ENCODE data around the gene PCNX2. TPM values are rescaled to one million over a fixed set of nuclear protein-coding genes. Genes with fewer than 3 reads are reported as not detected.
"Not testable (repeated sequence)": the region's sequence is repeated elsewhere in the genome, so short reads cannot be mapped to it uniquely, and the experiment has no call there.

The PCNX2 gene
- total RNA-seq, 2 experiments from 2014 or later, result 25.0 to 29.8 TPM

DNA sequence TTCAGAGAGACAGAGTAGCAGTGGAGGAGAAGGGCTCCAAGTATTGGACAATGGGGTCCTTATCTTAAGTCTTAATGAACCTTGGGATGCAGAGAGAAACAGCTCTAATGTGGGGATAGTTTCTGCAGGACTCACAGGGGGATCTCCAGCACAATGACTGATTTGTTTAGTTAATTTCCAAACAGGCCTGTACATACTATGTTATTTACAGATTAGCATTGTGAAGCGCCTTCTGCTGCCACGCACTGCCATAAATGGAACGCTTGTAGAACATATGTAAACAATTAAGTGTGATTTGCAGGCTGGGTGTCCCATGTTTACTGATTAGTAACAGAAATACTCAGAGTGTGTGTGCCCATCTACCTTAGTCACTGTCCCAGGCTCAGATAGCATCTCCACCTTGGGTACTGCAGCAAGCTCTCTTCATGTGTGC lies 289.0 kb downstream of the PCNX2 start:
- ChIA-PET CTCF (interaction anchor here (1.4 kb wide), 1 partner anchor 16 kb away, joined by 4 read pairs; no protein-coding TSS in a partner anchor), POLR2A (no interaction called here)
- H3K4me1 Mint-ChIP-seq, result peaks cover 2% of the 10 kb centered on the region
- no peaks in the 10 kb centered on the region for H3K27me3 Mint-ChIP-seq
- no peak overlapping the region for H3K27ac Mint-ChIP-seq
- DNase-seq, result no peak
- H3K4me3 Mint-ChIP-seq, result no peak overlapping the region
- peaks cover 2% of the 10 kb centered on the region for H3K36me3 Mint-ChIP-seq (ENCODE audit: low read depth)
- H3K9me3 Mint-ChIP-seq, result peaks cover 5% of the 10 kb centered on the region

DNA sequence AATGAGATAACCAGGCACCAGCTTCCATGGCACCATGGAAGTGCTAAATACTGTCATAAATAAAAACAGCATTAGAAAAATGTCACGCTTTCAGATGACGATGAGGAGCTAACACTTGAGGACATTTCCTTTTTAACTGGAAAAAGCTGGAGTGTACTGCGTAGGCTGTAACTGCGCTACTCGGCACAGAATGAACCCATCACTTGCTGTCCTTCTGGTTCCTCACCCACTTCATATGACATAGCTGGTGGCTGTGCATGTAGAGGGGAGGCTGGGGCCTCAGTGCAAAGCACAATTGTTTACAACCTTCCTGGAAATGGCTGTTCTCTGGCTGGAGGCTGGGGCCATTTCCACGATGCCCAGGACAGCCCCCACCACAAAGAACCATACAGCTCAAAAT lies 289.4 kb downstream of the PCNX2 start:
- ChIA-PET POLR2A (no interaction called here), CTCF (interaction anchor here (0.9 to 1.4 kb wide), 2 partner anchors 15 to 19 kb away, joined by 4 to 6 read pairs; no protein-coding TSS in a partner anchor)
- peaks cover 2% of the 10 kb centered on the region for H3K36me3 Mint-ChIP-seq (ENCODE audit: low read depth)
- H3K27me3 Mint-ChIP-seq, result no peaks in the 10 kb centered on the region
- H3K27ac Mint-ChIP-seq, result no peak overlapping the region
- no peak overlapping the region for H3K4me3 Mint-ChIP-seq
- H3K4me1 Mint-ChIP-seq, result peaks cover 2% of the 10 kb centered on the region
- no peak for DNase-seq
- H3K9me3 Mint-ChIP-seq, result peaks cover 5% of the 10 kb centered on the region

DNA sequence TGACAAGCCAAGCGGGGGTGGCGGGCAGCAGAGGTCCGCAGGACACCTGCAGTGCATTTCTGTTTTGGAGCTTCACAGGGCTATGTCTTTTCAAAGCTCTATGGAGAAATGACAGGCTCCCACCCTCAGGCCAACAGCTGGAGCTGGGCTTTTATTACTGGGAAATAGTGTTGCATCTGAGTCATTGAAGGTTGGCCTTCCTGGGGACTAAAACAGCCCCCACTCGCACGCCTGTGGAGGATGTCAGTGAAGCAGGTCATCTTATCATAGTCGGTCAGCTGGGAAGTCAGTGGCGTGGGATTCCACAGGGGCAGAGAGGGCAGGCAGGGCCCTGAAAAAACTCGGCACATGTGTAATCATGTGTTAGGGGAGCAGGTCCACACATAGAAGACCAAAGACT lies 289.8 kb downstream of the PCNX2 start:
- Mint-ChIP-seq H3K27ac (no peak overlapping the region), H3K9me3 (peaks cover 5% of the 10 kb centered on the region), H3K36me3 (ENCODE audit: low read depth) (peaks cover 3% of the 10 kb centered on the region), H3K4me1 (peaks cover 2% of the 10 kb centered on the region), H3K4me3 (no peak overlapping the region), H3K27me3 (no peaks in the 10 kb centered on the region)
- DNase-seq, result no peak
- CTCF ChIA-PET, result interaction anchor here (0.9 to 1.4 kb wide), 2 partner anchors 15 to 20 kb away, joined by 4 to 6 read pairs; no protein-coding TSS in a partner anchor
- POLR2A ChIA-PET, result no interaction called here

DNA sequence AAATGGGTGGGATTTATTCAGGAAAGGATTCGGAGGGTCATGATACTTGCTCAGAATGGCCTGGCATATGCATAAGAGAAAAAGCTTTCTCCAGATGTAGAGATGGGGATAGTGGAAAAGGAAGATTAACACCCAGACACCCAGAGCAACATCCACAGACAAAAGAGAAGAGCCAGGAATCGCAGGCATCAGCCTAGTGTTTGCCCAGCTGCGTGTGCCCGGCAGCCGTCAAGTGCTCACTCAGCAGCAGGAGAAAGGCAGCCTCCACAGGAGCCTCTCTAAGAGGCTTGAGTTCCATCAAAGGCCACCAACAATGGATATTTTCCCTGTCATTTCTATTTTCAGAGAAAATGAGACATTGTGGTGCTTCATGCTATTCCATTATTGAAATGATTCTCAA lies 290.4 kb downstream of the PCNX2 start:
- Mint-ChIP-seq H3K27ac (no peak overlapping the region), H3K9me3 (peaks cover 5% of the 10 kb centered on the region), H3K27me3 (no peaks in the 10 kb centered on the region), H3K4me1 (no peaks in the 10 kb centered on the region), H3K36me3 (ENCODE audit: low read depth) (peaks cover 5% of the 10 kb centered on the region), H3K4me3 (no peak overlapping the region)
- ChIA-PET CTCF (interaction anchor here (0.9 kb wide), 1 partner anchor 20 kb away, joined by 6 read pairs; no protein-coding TSS in a partner anchor), POLR2A (no interaction called here)
- no peak for DNase-seq

DNA sequence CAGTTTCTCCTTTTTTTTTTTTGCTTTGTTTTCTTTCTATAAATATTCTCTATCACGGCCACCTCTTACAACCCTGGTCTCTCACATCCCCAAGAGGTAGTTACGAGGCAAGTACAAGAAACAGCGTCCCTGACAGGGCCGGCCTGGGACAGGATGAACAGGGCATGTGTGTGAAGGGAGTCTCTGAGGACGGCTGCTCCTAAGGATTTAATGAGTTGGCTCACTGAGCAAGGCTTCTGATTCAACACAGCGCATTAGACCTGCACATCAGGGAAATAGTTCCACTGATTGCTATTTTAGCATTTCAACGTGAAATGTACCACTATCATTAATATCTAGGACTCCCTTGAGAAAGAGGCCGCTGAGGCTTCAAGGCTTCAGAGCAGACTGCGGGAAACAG lies 291.1 kb downstream of the PCNX2 start:
- H3K4me3 Mint-ChIP-seq, result no peak overlapping the region
- POLR2A ChIA-PET, result no interaction called here
- H3K27ac Mint-ChIP-seq, result no peak overlapping the region
- peaks cover 5% of the 10 kb centered on the region for H3K9me3 Mint-ChIP-seq
- peaks cover 11% of the 10 kb centered on the region for H3K36me3 Mint-ChIP-seq (ENCODE audit: low read depth)
- DNase-seq, result no peak
- no peaks in the 10 kb centered on the region for H3K4me1 Mint-ChIP-seq
- no peaks in the 10 kb centered on the region for H3K27me3 Mint-ChIP-seq
- CTCF ChIA-PET, result no interaction called here

DNA sequence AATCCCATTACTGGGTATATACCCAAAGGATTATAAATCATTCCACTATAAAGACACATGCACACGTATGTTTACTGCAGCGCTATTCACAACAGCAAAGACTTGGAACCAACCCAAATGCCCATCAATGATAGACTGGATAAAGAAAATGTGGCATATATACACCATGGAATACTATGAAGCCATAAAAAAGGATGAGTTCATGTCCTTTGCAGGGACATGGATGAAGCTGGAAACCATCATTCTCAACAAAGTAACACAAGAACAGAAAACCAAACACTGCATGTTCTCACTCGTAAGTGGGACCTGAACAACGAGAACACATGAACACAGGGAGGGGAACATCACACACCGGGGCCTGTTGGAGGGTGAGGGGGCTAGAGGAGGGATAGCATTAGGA lies 291.9 kb downstream of the PCNX2 start:
- DNase-seq, H3K27me3 Mint-ChIP-seq, H3K4me1 Mint-ChIP-seq, H3K27ac Mint-ChIP-seq, POLR2A ChIA-PET, H3K9me3 Mint-ChIP-seq, CTCF ChIA-PET, H3K4me3 Mint-ChIP-seq: not testable (repeated sequence)
- peaks cover 16% of the 10 kb centered on the region for H3K36me3 Mint-ChIP-seq (ENCODE audit: low read depth)

DNA sequence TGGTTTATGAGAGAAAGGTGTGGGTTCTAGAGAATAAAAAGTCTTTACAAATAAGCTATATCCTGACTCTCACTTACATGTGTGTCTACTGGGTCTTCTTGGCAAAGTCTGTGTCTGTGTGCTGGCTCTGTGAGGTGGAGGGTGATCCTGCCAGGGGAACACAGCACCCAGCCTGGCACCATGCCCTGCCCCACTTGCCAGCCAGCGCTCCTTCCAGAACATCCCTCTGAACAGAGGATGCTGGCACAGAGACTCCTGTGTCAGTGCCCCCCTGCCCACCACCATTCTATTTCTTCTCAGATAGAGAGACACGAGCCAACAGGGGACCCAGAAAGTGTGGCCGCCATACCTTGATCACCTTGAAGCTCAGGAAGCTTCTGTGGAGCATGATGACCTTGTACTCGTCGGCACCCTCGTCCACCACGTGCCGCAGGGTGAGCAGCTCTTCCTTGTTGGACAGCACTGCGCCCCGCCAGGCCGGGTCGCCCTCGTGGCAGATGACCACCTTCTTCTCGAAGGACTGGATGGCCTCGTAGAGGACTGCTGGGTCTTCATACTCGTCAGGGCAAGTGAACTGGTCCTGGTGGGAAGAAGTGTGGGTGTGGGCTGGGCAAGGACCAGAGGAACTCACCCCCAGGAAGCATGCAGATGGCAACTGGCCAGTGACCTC lies 295.4 kb downstream of the PCNX2 start:
- Mint-ChIP-seq H3K36me3 (ENCODE audit: low read depth) (peaks cover 40% of the 10 kb centered on the region), H3K4me1 (no peaks in the 10 kb centered on the region), H3K4me3 (no peak overlapping the region), H3K27me3 (no peaks in the 10 kb centered on the region), H3K27ac (no peak overlapping the region), H3K9me3 (peaks cover 5% of the 10 kb centered on the region)
- ChIA-PET POLR2A (no interaction called here), CTCF (interaction anchor here (0.7 to 1.3 kb wide), 3 partner anchors 10 to 47 kb away, joined by 3 read pairs; no protein-coding TSS in a partner anchor)
- DNase-seq, result no peak

DNA sequence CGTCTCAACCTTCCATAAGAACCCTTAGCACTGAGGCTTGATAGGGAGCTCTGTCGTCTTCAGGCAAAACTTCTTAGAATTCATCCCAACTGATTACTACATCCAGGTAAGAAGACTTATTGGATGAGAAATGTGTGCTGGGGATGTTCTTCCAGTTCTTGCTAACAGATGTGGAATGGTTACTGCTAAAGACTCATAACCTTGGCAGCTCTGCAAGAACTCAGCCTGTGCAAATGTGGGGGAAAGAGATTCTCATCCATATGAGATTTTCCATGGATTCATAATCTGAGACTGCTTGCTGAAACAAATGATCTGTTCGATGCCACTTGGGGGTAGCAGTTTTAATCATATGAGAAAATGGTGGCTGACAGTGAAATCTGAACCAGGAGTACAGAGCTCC lies 296.9 kb downstream of the PCNX2 start:
- DNase-seq, result no peak
- H3K36me3 Mint-ChIP-seq (ENCODE audit: low read depth), result peaks cover 54% of the 10 kb centered on the region

DNA sequence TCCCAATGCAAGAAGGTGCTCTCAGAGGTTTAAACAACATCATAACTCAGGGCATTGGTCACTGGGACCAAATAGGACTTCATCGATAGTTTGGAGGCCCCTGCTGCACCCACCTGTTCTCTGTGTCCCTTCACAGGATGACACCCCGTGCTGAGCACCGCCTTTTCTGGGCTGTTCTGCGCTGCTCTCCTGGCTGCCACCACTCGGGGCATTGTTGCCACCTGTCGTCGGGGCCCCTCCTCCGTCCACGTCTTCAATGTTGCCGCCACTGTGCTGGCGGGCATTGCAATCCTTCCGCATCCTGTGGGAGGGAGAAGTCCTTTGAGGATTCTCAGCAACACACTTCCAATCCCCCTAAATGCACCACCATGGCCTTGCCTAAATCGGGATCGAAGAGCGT lies 297.4 kb downstream of the PCNX2 start:
- H3K27ac Mint-ChIP-seq, result no peak overlapping the region
- H3K4me1 Mint-ChIP-seq, result no peaks in the 10 kb centered on the region
- H3K9me3 Mint-ChIP-seq, result peaks cover 15% of the 10 kb centered on the region
- CTCF ChIA-PET, result interaction anchor here (1.5 kb wide), 1 partner anchor 12 kb away, joined by 3 read pairs; no protein-coding TSS in a partner anchor
- POLR2A ChIA-PET, result no interaction called here
- H3K27me3 Mint-ChIP-seq, result no peaks in the 10 kb centered on the region
- no peak overlapping the region for H3K4me3 Mint-ChIP-seq
- peaks cover 57% of the 10 kb centered on the region for H3K36me3 Mint-ChIP-seq (ENCODE audit: low read depth)
- DNase-seq, result no peak

More for the DNA sequence above, 296.9 kb downstream of the PCNX2 start:
- Mint-ChIP-seq H3K9me3 (peaks cover 12% of the 10 kb centered on the region), H3K27ac (no peak overlapping the region), H3K4me3 (no peak overlapping the region), H3K4me1 (no peaks in the 10 kb centered on the region), H3K27me3 (no peaks in the 10 kb centered on the region)
- ChIA-PET CTCF (interaction anchor here (0.6 to 1.5 kb wide), 3 partner anchors 11 to 216 kb away, joined by 3 read pairs; no protein-coding TSS in a partner anchor), POLR2A (no interaction called here)

DNA sequence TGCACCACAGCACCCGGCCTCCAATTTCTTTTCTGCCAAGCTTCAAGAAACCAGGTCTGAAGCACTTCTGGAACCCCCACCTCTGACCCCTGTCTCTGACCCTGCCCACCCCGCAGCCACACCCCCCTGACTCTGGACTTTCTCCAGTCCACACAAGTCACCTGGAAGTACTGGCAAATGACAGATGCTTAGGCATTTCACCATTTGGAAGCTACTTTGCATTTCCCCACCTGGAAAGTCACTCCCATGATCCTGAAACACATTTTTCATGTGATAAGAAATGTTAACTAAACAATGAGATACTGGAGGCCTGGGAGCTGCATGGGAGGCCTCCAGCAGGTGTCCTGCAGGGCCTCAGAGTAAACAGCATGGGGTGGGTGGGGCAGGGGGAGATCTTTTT lies 299.4 kb downstream of the PCNX2 start:
- Mint-ChIP-seq H3K36me3 (ENCODE audit: low read depth) (peaks cover 75% of the 10 kb centered on the region), H3K4me3 (no peak overlapping the region), H3K9me3 (peaks cover 16% of the 10 kb centered on the region), H3K4me1 (no peaks in the 10 kb centered on the region), H3K27me3 (no peaks in the 10 kb centered on the region), H3K27ac (no peak overlapping the region)
- POLR2A ChIA-PET, result no interaction called here
- DNase-seq, result no peak
- CTCF ChIA-PET, result no interaction called here

DNA sequence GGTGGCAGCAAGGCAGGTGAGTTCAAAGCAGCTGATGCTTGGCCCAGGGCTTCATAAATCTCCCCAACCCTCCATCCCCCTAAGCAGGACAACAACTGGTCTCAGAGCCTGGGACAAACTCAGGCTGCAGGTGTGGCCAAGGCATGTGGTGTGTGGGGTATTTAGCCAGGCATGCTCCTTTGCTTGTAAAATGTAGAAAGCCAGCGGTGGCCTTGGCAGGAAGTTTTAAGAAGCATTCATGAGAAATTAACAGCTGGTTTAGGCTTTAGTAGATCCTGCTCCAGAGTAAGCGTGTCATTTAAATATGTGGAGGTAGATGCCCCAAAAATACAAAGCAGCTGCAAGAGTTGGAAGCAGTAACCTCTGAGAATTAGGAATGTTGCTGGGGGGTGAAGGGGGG lies 300.3 kb downstream of the PCNX2 start:
- no peak for DNase-seq
- Mint-ChIP-seq H3K27ac (no peak overlapping the region), H3K36me3 (ENCODE audit: low read depth) (peaks cover 73% of the 10 kb centered on the region), H3K9me3 (peaks cover 16% of the 10 kb centered on the region), H3K27me3 (no peaks in the 10 kb centered on the region), H3K4me1 (no peaks in the 10 kb centered on the region), H3K4me3 (no peak overlapping the region)
- CTCF ChIA-PET, result no interaction called here
- POLR2A ChIA-PET, result no interaction called here

DNA sequence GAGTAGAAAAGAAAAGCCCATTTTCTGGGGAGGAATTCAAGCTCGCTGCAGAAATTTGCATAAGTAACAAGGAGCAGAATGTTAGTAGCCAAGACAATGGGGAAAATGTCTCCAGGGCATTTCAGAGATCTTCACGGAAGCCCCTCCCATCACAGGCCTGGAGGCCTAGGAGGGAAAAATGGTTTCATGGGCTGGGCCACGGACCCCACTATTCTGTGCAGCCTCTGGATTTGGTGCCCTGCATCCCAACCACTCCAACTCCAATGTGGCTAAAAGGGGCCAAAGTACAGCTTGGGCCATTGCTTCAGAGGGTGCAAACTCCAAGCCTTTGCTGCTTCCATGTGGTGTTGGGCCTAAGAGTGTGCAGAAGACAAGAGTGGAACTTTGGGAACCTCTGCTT lies 302.0 kb downstream of the PCNX2 start:
- Mint-ChIP-seq H3K4me1 (no peaks in the 10 kb centered on the region), H3K4me3 (no peak overlapping the region), H3K27ac (no peak overlapping the region), H3K27me3 (no peaks in the 10 kb centered on the region), H3K36me3 (ENCODE audit: low read depth) (peaks cover 62% of the 10 kb centered on the region), H3K9me3 (peaks cover 16% of the 10 kb centered on the region)
- ChIA-PET CTCF (no interaction called here), POLR2A (no interaction called here)
- no peak for DNase-seq

DNA sequence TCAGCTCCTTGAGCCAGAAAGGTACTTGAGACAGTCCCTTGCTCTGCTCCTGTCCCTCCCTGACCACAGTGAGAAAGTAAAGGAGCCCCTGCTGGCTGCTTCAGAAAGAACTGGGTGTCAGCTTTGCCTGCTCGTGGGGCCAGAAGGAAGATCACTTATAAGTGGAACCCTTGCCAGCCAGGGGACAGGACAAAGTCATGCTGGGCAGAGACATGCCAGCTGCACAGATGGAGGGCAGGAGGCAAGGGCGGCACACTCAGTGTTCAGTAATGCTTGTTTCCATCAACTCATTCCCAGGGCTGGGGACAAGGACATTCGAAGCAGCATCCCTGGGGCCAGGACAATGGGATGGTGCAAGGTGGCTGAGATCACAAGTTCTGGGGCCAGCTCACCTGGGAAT lies 303.3 kb downstream of the PCNX2 start:
- no peaks in the 10 kb centered on the region for H3K27me3 Mint-ChIP-seq

DNA sequence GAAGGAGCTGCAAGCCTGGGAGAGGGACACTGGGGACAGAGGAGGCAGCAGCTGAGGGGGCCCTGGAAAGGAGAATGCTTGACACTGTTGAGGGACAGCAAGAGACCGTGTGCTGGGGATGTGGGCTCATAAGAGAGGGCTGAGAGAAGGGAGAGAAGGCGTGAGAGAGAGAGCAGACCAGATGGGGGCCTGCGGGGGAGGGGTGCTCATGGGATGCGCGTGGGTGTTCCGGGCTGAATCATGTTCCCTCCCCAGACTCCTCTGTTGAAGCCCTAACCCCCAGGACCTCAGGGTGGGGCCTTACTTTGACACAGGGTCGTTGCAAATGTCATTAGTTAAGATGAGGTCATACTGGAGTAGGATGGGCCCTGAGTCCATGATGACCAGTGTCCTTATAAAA lies 304.3 kb downstream of the PCNX2 start:
- POLR2A ChIA-PET, result no interaction called here
- H3K27ac Mint-ChIP-seq, result no peak overlapping the region
- H3K4me1 Mint-ChIP-seq, result no peaks in the 10 kb centered on the region
- peaks cover 41% of the 10 kb centered on the region for H3K36me3 Mint-ChIP-seq (ENCODE audit: low read depth)
- H3K9me3 Mint-ChIP-seq, result peaks cover 16% of the 10 kb centered on the region
- CTCF ChIA-PET, result interaction anchor here (0.6 to 1.2 kb wide), 3 partner anchors 11 to 361 kb away, joined by 3 to 4 read pairs (median 4); no protein-coding TSS in a partner anchor
- H3K27me3 Mint-ChIP-seq, result no peaks in the 10 kb centered on the region
- no peak overlapping the region for H3K4me3 Mint-ChIP-seq
- no peak for DNase-seq

More for the DNA sequence above, 303.3 kb downstream of the PCNX2 start:
- no peak overlapping the region for H3K4me3 Mint-ChIP-seq
- H3K9me3 Mint-ChIP-seq, result peaks cover 16% of the 10 kb centered on the region
- ChIA-PET POLR2A (no interaction called here), CTCF (interaction anchor here (1.0 kb wide), 1 partner anchor 12 kb away, joined by 3 read pairs; no protein-coding TSS in a partner anchor)
- no peak overlapping the region for H3K27ac Mint-ChIP-seq
- no peaks in the 10 kb centered on the region for H3K4me1 Mint-ChIP-seq
- H3K36me3 Mint-ChIP-seq (ENCODE audit: low read depth), result peaks cover 50% of the 10 kb centered on the region
- no peak for DNase-seq

All from activated CD4-positive, alpha-beta T cell treated with anti-CD3 and anti-CD28 coated beads, Interleukin-2, amount 10 ng/mL, durations not matched to agents 7 days and 5 days (primary cell).